Dermis blood vessel endothelial cell (primary cell): ENCODE data around the gene OR13C5. TPM values are rescaled to one million over a fixed set of nuclear protein-coding genes. Genes with fewer than 3 reads are reported as not detected.
"Not testable (repeated sequence)": the region's sequence is repeated elsewhere in the genome, so short reads cannot be mapped to it uniquely, and the experiment has no call there.

Experiments used
- DNase-seq: peaks from one replicate; pipeline ENCODE4 v3.0.0; 2010
- total RNA-seq: library from RNA; depleted of rRNA; stranded (reverse); fragments of >200 nt; gene quantifications from 2 replicates; pipeline ENCODE4 v1.2.3, GENCODE V29; 2014

Gene OR13C5, protein sequence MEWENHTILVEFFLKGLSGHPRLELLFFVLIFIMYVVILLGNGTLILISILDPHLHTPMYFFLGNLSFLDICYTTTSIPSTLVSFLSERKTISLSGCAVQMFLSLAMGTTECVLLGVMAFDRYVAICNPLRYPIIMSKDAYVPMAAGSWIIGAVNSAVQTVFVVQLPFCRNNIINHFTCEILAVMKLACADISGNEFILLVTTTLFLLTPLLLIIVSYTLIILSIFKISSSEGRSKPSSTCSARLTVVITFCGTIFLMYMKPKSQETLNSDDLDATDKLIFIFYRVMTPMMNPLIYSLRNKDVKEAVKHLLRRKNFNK
- total RNA-seq, result not detected in 2 replicates

DNA sequence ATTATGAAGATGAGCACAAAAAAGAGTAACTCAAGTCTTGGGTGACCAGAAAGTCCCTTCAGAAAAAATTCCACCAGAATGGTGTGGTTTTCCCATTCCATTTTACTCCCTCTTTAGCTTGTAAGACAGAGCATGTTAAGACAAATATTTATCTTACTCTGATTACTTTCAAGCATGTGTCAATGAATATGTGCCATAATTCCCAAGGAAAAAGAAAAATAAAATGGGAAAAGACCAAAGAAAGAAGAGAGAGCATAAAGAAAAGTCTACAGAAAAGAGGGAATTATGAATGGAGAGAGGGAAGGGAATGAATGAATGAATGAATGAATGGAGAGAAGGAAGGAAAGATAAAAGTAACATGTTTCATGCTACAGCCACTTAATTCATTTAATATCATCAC is at the start of gene OR13C5:
Gene OR13C5, minus strand, starts transcription at position 101 of the 400 bp plus-strand sequence. Its CDS starts 0 bp downstream, at position 101.
- DNase-seq, result not testable (repeated sequence)

DNA sequence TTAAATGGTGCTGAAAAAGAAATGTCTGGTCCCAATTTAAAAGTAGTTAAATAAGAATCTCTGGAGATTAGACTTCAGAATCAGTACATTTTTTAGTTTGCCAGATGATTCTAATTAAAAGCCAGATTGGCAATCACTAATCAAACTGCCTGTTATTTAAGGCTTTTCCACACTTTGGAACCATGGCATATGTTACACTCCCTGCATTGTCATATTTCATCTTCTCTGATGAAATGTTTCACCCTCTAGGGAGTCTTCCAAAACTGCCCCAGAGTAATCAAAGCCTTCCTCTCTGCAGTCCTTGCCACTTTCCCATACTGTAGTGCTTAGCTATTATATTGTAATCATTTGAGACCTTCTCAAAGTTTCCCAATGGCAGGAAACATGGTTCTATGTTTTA is 36.2 kb upstream of the OR13C5 start:
- no peak for DNase-seq

DNA sequence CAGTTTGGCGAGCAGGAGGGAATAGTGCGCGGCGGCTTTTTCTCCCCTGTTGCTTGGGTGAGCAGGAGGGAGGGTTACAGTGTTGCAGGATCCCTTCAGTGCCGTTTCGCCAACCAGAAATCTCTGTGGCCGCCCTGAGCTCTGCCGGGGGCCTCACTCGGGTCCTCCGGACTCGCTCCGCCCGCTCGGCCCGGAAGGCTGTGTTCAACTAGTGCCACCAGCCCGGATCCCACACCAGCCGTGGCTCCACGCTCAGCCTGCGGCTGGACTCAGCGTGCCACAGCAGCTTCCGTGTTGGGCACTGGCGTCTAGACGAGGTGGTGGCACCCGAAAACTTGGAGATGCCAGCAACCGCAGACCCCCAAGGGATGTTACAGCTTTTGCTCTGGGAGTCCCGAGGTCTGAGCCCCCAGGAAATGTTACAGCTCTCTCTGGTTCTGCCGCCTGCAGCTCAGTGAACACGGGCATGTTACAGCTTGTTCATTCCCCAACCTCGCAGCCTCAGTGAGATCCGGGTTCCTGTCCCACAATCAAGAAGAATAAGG is 34.8 kb upstream of the OR13C5 start:
- DNase-seq, result no peak

GRCh38 chr9:104625964-104626363 is 26.8 kb upstream of the OR13C5 start:
- not testable (repeated sequence) for DNase-seq

DNA sequence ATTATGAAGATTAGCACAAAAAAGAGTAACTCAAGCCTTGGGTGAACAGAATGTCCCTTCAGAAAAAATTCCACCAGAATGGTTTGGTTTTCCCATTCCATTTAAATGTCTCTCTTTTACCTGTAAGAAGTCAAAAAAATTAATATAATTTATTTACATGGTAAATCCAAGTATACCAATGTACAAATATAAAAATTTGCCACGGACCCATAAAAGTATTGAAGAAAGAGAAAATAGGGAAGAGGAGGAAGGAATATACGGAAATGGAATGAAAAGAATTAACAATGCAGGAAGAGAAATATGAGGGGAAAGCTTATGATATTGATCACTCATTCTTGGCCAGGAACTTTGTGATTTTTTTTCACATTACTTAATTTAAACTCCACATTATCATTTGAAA is 18.9 kb upstream of the OR13C5 start, which contains the start of gene OR13C9:
Gene OR13C9, minus strand, starts transcription at position 101 of the 400 bp plus-strand sequence. Its CDS starts 0 bp downstream, at position 101.
- no peak for DNase-seq

GRCh38 chr9:104617418-104617817 is 18.2 kb upstream of the OR13C5 start:
- DNase-seq, result no peak

GRCh38 chr9:104611213-104611612 is 12.0 kb upstream of the OR13C5 start:
- no peak for DNase-seq

- no peak for DNase-seq
Measured at GRCh38 chr9:104608336-104608735, 9.1 kb upstream of the OR13C5 start.

DNA sequence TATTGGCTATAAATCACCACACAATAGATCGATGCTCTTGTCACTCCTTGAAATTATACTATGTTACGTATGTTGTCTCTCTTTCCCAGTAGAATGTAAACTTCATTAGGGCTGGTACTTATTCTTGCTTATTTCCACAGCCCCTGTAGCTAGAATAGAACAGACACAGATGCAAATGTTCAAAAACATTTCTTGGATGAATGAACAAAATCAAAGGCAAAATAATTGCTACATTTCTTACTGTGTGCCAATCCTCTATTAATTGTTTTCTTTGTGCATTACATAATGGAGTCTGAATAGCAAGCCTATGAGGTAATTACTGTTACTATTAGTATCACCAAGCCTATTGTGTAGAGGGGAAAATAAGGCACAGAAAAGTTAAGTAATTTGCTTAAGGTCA is 6.9 kb upstream of the OR13C5 start:
- DNase-seq, result no peak

- DNase-seq, result not testable (repeated sequence)
Measured at GRCh38 chr9:104605527-104605926, 6.3 kb upstream of the OR13C5 start, which contains the start of gene OR13C2. Gene OR13C2 (minus strand): TSS chr9:104605627. CDS start chr9:104605627, 0 bp downstream.

- no peak for DNase-seq
Measured at GRCh38 chr9:104604801-104605200, 5.6 kb upstream of the OR13C5 start.

DNA sequence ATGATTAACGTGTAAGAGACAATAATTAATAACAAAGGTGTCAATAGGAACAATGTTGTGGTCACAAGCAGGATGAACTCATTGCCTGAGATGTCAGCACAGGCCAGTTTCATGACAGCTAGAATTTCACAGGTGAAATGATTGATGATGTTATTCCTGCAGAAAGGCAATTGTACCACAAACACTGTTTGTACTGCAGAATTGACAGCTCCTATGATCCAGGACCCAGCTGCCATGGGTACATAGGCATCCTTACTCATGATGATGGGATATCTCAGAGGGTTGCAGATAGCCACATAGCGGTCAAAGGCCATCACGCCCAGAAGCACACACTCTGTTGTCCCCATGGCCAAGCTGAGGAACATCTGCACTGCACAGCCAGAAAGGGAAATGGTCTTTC is 464 bp downstream of the OR13C5 start:
- DNase-seq, result not testable (repeated sequence)

DNA sequence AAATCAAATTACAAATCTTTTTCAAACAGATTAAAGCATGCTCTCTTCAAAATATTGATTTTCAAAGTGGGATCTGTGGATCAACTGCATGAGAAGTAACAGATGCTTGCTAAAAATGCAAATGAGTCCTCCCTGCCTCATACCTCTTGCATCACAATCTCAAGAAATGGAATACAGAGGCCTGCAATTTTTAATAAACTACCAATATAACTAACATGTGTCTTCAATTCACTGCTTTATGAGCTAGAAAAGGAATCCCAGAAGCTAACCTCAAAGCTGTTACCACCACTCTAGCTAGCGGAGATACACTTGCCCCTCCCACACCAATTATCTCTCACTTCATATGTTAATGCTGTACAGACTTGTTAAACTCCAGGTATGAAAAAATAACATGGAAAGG is 9.6 kb downstream of the OR13C5 start:
- no peak for DNase-seq

DNA sequence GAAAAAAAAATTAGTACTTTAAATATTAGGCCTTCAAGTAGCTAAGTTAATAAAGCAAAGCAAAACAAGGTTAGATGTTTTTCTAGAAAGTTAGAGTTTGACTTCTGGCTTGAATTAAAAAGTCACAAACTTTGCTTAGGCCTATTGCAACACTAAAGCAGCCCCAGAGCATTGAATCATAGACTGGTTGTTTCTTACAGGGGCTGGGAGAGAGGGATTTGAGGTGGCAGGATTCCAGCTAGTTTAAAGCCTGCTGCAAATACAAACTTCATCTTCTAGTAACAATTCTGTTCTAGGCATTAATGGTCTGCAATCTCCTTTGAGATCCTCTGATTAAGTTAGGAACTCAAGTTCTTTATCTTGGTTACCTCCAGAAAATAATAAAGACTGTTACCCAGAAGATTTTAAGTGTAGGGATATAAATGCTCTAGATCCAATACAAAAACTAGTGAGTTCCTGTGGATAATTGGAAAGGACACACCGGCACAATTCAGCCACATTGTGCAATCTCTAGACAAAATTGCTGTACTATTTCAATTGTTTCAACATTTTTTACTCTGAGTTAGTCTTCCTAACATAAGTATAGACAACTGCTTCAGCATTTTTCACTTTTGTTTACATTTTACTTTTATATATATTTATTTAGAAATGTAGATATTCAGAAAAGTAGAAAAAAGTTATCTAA is 12.6 kb downstream of the OR13C5 start:
- no peak for DNase-seq

- DNase-seq, result no peak
Measured at GRCh38 chr9:104580562-104580961, 18.7 kb downstream of the OR13C5 start.

DNA sequence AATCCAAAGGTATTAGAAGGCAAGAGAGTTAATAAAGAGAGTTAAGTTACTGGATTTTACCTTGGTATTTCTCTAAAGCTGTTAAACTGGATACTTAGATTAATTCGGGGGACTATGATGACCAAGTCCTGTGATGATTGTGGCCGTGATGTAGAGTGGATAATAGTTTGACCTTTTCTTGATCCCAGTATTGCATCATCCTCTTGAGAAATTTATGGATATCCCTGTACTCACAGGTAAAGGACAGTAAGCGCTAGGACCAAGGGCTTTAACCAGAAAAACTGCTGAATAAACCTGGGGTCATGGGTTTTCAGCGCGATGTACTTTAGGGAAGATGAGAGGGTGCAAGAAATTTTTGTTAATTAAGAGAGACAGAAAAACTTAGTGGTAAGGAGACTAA is 21.9 kb downstream of the OR13C5 start:
- DNase-seq, result no peak

DNA sequence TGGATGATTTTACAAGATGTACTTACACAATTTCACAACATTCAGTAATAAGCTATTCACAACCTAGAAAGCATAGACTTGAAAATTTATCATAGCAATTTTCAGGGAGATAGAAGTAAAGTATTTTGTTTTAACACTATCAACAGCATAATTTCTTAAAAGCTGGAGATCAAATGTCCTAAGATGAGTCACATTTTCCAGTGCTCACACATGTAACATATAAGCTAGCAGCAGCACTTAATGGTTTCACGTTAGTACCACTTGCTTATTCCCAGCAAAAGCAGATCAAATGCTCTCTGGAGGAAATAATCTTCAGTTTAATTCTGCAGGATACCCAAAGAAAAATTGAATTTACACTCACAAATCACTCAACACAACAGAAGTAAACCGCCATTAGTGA is 23.8 kb downstream of the OR13C5 start:
- DNase-seq, result no peak

DNA sequence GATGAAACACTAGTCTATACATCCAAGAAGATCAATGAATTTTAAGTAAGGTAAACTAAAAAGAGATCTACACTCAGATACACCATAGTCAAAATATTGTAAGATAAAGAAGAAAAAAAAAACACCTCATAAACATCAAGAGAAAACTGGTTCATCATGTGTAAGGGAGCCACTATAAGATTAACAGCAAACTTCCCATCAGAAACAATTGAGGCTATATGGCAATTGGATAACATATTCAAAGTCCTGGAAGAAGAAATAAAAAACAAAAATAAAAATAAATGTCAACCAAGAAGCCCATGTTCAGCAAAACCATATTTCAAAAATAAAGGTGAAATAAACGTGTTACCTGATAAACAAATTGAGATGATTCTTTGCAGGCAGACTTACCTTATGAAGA is 26.6 kb downstream of the OR13C5 start:
- DNase-seq, result no peak

GRCh38 chr9:104568868-104569267 is 30.3 kb downstream of the OR13C5 start, which contains the start of gene OR13C8:
Gene OR13C8 (plus strand): TSS chr9:104569168. CDS start chr9:104569168, 0 bp downstream.
- no peak for DNase-seq

- no peak for DNase-seq
Measured at GRCh38 chr9:104564358-104564757, 34.9 kb downstream of the OR13C5 start.

- DNase-seq, result no peak
Measured at GRCh38 chr9:104556830-104557634, 42.2 kb downstream of the OR13C5 start.

- DNase-seq, result no peak
Measured at GRCh38 chr9:104555521-104555920, 43.7 kb downstream of the OR13C5 start.

DNA sequence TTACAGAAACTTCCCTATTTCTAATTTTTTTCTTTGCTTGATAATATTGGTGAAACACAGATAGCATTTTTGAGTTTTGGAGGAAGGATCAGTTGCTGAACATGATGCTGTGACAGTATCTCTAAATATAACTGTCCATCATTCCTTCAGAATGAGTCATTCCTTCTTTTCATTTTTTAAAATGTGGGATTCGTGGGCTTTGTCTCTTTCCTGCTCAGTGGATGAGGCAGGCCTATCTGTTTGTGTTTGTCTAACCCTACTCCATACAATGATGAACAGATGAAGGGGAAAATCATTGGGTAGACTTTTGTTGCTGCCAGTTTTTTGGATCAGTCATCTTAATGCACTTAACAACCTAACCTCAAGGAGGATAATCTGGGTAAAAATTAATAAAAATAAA is 46.0 kb downstream of the OR13C5 start:
- no peak for DNase-seq
